ENCODE measurements around the gene SLC47A1. TPM values are rescaled to one million over a fixed set of nuclear protein-coding genes. Genes with fewer than 3 reads are reported as not detected.
"Not testable (repeated sequence)": the region's sequence is repeated elsewhere in the genome, so short reads cannot be mapped to it uniquely, and the experiment has no call there.

SLC47A1 gene
- total RNA-seq, 4 donors from 2014 or later: 0.32 to 0.96 TPM; not detected in 2

DNA sequence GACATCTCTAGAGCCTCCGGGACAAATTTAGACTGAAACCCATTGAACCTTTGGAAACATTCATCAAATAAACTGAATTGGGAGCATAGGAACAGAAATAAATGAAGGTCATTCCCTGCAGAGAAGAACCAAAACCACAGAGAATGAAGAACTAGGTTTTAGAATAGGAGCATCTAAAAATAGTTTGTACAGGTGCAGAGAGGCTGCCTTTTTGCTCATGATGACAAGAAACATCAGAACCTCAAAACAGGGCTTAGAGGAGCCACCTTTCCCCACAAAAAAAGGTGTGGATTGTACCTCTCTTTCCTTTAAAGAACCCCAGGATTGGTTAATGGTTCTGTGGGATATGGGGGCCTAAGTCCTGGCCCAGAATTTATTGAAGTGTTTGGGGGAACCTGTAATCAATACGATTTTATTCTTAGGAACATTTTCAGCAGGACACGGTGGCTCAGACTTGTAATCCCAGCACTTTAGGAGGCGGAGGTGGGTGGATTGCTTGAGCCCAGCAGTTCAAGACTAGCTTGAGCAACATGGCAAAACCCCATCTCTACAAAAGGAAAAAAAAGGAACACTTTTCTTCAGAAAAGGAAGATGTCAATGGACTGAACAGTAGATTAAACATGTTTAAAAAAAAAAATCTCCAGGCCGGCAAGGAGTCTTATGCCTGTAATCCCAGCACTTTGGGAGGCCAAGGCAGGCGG is 37.7 kb upstream of the SLC47A1 start:
- no peak overlapping the region for H3K4me3 ChIP-seq
- no peaks in the 10 kb centered on the region for H3K9me3 ChIP-seq
- TF ChIP-seq, protein P1, sequence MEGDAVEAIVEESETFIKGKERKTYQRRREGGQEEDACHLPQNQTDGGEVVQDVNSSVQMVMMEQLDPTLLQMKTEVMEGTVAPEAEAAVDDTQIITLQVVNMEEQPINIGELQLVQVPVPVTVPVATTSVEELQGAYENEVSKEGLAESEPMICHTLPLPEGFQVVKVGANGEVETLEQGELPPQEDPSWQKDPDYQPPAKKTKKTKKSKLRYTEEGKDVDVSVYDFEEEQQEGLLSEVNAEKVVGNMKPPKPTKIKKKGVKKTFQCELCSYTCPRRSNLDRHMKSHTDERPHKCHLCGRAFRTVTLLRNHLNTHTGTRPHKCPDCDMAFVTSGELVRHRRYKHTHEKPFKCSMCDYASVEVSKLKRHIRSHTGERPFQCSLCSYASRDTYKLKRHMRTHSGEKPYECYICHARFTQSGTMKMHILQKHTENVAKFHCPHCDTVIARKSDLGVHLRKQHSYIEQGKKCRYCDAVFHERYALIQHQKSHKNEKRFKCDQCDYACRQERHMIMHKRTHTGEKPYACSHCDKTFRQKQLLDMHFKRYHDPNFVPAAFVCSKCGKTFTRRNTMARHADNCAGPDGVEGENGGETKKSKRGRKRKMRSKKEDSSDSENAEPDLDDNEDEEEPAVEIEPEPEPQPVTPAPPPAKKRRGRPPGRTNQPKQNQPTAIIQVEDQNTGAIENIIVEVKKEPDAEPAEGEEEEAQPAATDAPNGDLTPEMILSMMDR (IDR thresholded peaks at IDR 0.05): no peak
- TF ChIP-seq EP300 (IDR thresholded peaks at IDR 0.05; ENCODE audit: low read depth): no peak
- no peak for TF ChIP-seq POLR2AphosphoS5 (IDR thresholded peaks at IDR 0.05)
- no peak for TF ChIP-seq POLR2A (IDR thresholded peaks at IDR 0.05)
- H3K27me3 ChIP-seq: no peaks in the 10 kb centered on the region
- WGBS, 2 donors (ENCODE audit: low coverage in 1 of 2): 84 to 88% methylated on average over 1 to 6 of the region's 6 CpGs
- in situ Hi-C loops (cut with MboI; ENCODE audit: low pct_ligation_motif_present in 1 of 4, low pct_unique_long_range_greater_than_20kb in 1 of 4, low sequenced_read_pairs in 3 of 4): no loop called here
- intact Hi-C loops (cut with DNase I; ENCODE audit: low total_unique reads): no loop called here
- H3K4me1 ChIP-seq: no peaks in the 10 kb centered on the region
- no peaks in the 10 kb centered on the region for H3K36me3 ChIP-seq
- no peak for DNase-seq
- peak overlapping the region in 2 of 4 donors; percentile 17 to 23 for H3K27ac ChIP-seq

DNA sequence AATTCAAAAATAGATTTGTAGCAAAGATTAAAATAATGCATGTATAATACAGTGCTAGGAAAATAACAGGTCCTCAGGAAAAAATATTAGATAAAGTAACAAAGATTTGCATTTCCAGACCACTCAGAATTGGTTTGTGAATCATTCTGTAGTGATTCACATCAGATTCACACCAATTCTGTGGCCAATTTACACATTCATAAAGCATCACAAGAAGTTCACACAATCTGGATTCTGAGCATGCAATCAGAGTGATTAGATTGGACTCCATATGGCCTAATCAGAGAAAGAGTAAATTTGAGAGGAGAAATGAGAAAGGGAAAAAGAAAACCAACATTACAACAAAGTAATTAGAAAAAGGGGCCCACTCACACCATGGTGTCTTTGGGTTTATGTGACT is 36.0 kb upstream of the SLC47A1 start:
- Histone ChIP-seq H3K36me3 (no peaks in the 10 kb centered on the region), H3K4me3 (no peak overlapping the region), H3K27ac (no peak overlapping the region), H3K9me3 (no peaks in the 10 kb centered on the region), H3K27me3 (no peaks in the 10 kb centered on the region), H3K4me1 (no peaks in the 10 kb centered on the region)
- TF ChIP-seq POLR2A (IDR thresholded peaks at IDR 0.05) (no peak), POLR2AphosphoS5 (IDR thresholded peaks at IDR 0.05) (no peak), EP300 (IDR thresholded peaks at IDR 0.05; ENCODE audit: low read depth) (no peak)
- TF ChIP-seq, protein P1 (IDR thresholded peaks at IDR 0.05): no peak
- in situ Hi-C loops (cut with MboI; ENCODE audit: low pct_ligation_motif_present in 1 of 4, low pct_unique_long_range_greater_than_20kb in 1 of 4, low sequenced_read_pairs in 3 of 4): no loop called here
- DNase-seq: no peak
- intact Hi-C loops (cut with DNase I; ENCODE audit: low total_unique reads): no loop called here

DNA sequence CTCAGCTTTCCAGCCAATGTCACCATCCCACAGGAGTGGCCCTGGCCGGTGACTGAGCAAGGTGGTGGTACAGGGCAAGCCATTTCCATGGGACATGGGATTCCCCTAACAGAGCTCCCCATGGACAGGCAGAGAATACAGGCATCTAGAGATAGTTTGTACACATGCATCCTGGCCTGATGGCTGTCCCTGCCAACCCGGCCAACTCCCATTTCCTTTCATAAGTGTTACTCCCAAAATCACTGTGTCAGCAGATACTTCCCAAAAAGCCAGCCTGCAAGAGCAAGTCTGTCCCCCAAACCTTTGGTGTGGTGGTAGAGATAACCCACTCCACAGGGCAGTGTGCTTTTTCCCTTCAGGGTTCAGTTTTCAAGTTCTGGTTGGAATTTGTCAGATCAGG is 32.4 kb upstream of the SLC47A1 start:
- intact Hi-C loops (cut with DNase I; ENCODE audit: low total_unique reads): loop anchor here (10.0 kb wide), 1 partner anchor 136 kb away; the partner anchor contains the start of gene B9D1
- Histone ChIP-seq H3K27ac (no peak overlapping the region), H3K36me3 (no peaks in the 10 kb centered on the region), H3K4me1 (no peaks in the 10 kb centered on the region), H3K27me3 (no peaks in the 10 kb centered on the region), H3K9me3 (no peaks in the 10 kb centered on the region), H3K4me3 (no peak overlapping the region)
- TF ChIP-seq POLR2A (IDR thresholded peaks at IDR 0.05): no peak
- TF ChIP-seq, protein P1 (IDR thresholded peaks at IDR 0.05): no peak
- TF ChIP-seq EP300 (IDR thresholded peaks at IDR 0.05; ENCODE audit: low read depth): no peak
- no peak for TF ChIP-seq POLR2AphosphoS5 (IDR thresholded peaks at IDR 0.05)
- 79% methylated on average over 2 of the region's 2 CpGs; no CpG with 5 or more reads in 1 of the 2 donors for WGBS, 2 donors (ENCODE audit: low coverage in 1 of 2)
- in situ Hi-C loops (cut with MboI; ENCODE audit: low pct_ligation_motif_present in 1 of 4, low pct_unique_long_range_greater_than_20kb in 1 of 4, low sequenced_read_pairs in 3 of 4): loop anchor here in 1 of 4 donors (25.0 kb wide), 1 partner anchor 136 kb away; the partner anchor contains the start of gene ALDH3A2
- DNase-seq: no peak

DNA sequence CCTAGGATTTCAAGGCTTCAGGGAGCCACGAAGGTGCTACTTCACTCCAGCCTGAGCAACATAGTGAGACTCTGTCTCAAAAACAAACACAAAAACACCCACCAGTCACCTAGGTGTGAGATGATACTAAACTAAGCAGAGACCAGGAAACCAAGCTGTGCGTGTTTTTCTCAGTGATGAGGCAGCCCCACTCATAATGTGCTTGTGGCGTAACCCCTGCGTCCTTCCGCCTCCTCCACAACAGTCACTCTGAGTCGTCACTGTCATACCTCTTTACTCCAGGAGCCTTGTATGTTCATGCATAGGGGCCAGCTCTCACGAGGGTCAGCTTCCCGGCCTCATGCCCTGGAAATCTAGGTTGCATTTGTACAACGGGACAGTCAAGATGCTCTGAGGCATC is 31.1 kb upstream of the SLC47A1 start:
- H3K4me3 ChIP-seq: no peak overlapping the region
- in situ Hi-C loops (cut with MboI; ENCODE audit: low pct_ligation_motif_present in 1 of 4, low pct_unique_long_range_greater_than_20kb in 1 of 4, low sequenced_read_pairs in 3 of 4) (loop anchor here in 1 of 4 donors (25.0 kb wide), 1 partner anchor 135 kb away; the partner anchor contains the start of gene ALDH3A2), intact Hi-C loops (cut with DNase I; ENCODE audit: low total_unique reads) (loop anchor here (10.0 kb wide), 1 partner anchor 138 kb away; the partner anchor contains the start of gene B9D1)
- H3K27me3 ChIP-seq: no peaks in the 10 kb centered on the region
- DNase-seq: no peak
- WGBS, 2 donors (ENCODE audit: low coverage in 1 of 2): 72 to 81% methylated on average over 9 of the region's 9 CpGs
- TF ChIP-seq POLR2AphosphoS5 (IDR thresholded peaks at IDR 0.05) (no peak), POLR2A (IDR thresholded peaks at IDR 0.05) (no peak), EP300 (IDR thresholded peaks at IDR 0.05; ENCODE audit: low read depth) (no peak)
- TF ChIP-seq, protein P1 (IDR thresholded peaks at IDR 0.05): no peak
- H3K36me3 ChIP-seq: no peaks in the 10 kb centered on the region
- peaks cover 0 to 7% (median 2%) of the 10 kb centered on the region in 4 donors for H3K4me1 ChIP-seq
- no peak overlapping the region for H3K27ac ChIP-seq
- H3K9me3 ChIP-seq: no peaks in the 10 kb centered on the region

DNA sequence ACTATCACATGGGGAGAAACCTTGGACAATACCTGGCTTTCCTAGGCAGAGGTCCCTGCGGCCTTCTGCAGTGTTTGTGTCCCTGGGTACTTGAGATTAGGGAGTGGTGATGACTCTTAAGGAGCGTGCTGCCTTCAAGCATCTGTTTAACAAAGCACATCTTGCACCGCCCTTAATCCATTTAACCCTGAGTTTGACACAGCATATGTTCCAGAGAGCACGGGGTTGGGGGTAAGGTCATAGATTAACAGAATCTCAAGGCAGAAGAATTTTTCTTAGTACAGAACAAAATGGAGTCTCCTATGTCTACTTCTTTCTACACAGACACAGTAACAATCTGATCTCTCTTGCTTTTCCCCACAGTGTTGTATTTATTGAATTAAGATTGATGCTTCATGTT is 28.1 kb upstream of the SLC47A1 start:
- 71% methylated on average over 3 of the region's 4 CpGs; no CpG with 5 or more reads in 1 of the 2 donors for WGBS, 2 donors (ENCODE audit: low coverage in 1 of 2)

More for the DNA sequence above, 28.1 kb upstream of the SLC47A1 start:
- intact Hi-C loops (cut with DNase I; ENCODE audit: low total_unique reads) (loop anchor here (10.0 kb wide), 1 partner anchor 141 kb away; the partner anchor contains the start of gene B9D1), in situ Hi-C loops (cut with MboI; ENCODE audit: low pct_ligation_motif_present in 1 of 4, low pct_unique_long_range_greater_than_20kb in 1 of 4, low sequenced_read_pairs in 3 of 4) (loop anchor here in 1 of 4 donors (25.0 kb wide), 1 partner anchor 132 kb away; the partner anchor contains the start of gene ALDH3A2)
- H3K36me3 ChIP-seq, DNase-seq, H3K9me3 ChIP-seq, H3K4me1 ChIP-seq, H3K27me3 ChIP-seq, H3K4me3 ChIP-seq: not testable (repeated sequence)
- peak overlapping the region in 1 of 4 donors; percentile 96 for H3K27ac ChIP-seq
